Hematopoietic multipotent progenitor cell treated with erythropoietin and hydrocortisone succinate and interleukin-3 and kit ligand, for 17 days (in vitro differentiated cells): ENCODE data around the gene EDC4.
"Not testable (repeated sequence)": the region's sequence is repeated elsewhere in the genome, so short reads cannot be mapped to it uniquely, and the experiment has no call there.

Experiments used
- DNase-seq: peaks from one replicate; pipeline ENCODE4 v3.0.0-alpha.2; 2015; ENCODE audit warnings: low spot score

The EDC4 gene

GRCh38 chr16:67847064-67847861, 25.6 kb upstream of the EDC4 start, which contains the start of gene CENPT:
TSS of gene CENPT (minus strand) at chr16:67847693. CDS start at chr16:67833859, 13,834 bp downstream.
- peak; percentile 80 for DNase-seq

- no peak for DNase-seq
These were observed 24.7 kb upstream of the EDC4 start for GRCh38 chr16:67848118-67848517.

DNA sequence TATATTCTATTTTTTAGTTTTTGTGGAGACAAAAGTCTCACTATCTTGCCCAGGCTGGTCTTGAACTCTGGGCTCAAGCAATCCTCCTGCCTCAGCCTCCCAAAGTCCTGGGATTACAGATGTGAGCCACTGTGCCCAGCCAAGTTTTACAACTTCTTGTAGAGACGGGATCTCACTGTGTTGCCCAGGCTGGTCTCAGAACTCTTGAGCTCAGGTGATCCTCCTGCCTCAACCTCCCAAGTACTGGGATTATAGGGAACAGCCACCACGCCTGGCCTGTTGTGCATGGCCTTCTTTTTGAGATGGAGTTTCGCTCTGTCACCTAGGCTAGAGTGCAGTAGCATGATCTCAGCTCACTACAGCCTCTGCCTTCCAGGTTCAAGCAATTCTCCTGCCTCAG, 19.2 kb upstream of the EDC4 start:
- no peak for DNase-seq

DNA sequence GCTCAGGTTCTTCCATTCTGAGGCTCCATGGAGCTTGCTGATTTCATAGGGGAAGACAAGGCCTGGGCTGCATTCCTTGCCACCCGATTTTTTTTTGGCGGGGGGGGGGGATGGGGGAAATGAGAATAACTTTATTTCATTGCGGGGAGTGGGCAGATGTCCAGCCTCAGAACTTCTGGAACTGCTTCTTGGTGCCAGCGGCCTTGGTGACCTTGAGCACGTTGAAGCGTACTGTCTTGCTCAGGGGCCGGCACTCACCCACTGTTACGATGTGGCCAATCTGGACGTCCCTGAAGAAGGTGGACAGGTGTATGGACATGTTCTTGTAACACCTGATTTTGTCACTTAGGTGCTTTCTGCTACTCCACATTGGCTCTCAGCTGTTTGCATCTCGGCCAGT, 17.1 kb upstream of the EDC4 start:
- no peak for DNase-seq

GRCh38 chr16:67856927-67857546, 15.8 kb upstream of the EDC4 start:
- no peak for DNase-seq

DNA sequence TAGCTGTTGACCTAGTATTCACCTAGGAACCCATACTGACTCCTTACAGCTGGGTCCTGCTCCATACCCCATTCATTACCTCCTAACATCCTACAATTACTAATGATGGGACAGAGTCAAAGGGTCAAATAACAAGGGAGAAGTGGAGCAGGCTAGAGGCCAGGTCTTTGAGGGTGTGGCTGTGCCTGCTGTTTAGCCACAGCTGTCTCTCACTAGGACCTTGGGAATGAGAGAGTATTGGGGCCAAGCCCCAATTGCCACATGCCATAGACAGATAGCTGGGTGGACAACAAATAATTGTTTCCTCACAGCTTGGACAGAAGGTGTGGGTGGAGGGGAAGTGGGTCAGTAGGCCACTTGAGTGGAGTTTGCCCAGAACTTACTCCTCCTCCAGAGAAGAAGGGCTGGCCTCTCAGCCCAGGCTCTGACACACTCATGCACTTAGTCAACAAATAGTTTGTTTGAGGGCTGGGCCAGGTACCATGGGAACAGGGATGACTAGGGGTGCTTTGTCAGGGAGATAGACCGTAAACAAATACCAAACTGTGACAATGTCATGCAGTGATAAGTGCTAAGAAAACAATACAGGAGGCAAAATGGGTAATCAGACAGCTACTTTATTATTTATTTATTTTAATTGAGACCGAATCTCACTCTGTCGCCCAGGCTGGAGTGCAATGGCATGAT, 15.2 kb upstream of the EDC4 start:
- no peak for DNase-seq

GRCh38 chr16:67858500-67858899, 14.4 kb upstream of the EDC4 start:
- no peak for DNase-seq

DNA sequence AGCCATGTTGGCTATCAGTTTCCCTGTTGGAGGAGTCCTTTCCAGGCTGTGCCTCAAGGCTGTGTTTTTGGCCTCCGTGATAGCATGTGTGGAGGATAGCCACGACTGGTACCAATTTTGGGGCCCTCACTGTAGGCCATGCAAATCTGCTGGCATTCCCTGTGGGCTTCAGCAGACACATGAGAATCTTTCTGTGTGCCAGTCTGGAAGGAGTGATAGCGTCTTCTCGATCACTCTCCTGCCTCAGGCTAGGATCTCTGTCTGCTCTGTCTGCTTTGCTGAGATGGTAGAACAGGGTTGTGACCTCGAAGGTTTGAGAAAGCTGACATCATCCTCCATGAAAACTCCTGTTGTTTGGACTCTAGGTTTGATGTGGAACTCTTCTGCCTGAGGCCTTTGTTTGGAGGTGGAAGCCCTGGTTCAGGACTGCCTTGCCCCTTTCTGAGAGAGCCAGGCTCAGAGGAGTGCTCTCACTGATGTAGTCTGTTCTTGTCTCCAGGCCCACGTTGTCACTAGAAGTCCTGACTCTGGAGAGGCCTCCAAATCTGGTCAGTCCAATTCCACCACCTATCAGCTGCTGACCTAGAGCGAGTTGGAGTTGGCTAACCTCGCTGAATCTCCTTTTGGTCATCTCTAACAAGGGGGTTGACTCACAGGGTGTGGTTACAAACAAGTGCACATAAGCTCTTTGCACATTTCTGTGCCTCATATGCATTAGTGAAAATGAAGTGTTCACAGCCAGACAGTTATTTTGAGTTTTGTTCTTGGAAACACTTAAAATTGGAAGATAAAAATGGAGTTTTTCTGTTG, 12.1 kb upstream of the EDC4 start:
- DNase-seq, result no peak

DNA sequence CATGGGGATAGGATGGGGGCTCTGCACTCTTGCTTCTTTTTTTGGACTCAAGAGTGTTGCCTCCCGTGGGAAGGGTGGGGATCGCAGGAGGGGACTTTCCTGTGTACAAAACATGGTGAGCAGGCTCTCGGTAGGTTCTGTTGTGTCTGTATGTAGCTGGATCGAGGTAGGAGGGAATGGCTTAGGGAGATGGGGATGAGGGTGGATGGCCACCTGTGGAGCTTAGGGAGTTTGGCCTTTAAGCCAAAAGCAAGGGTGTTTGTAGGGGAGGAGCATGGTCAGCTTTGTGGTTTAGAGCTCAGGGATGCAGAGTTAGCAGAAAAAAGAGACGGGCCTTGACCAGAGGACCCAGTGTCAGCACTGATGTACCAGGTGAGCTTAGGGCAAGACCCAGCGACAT, 11.0 kb upstream of the EDC4 start:
- DNase-seq, result no peak

DNA sequence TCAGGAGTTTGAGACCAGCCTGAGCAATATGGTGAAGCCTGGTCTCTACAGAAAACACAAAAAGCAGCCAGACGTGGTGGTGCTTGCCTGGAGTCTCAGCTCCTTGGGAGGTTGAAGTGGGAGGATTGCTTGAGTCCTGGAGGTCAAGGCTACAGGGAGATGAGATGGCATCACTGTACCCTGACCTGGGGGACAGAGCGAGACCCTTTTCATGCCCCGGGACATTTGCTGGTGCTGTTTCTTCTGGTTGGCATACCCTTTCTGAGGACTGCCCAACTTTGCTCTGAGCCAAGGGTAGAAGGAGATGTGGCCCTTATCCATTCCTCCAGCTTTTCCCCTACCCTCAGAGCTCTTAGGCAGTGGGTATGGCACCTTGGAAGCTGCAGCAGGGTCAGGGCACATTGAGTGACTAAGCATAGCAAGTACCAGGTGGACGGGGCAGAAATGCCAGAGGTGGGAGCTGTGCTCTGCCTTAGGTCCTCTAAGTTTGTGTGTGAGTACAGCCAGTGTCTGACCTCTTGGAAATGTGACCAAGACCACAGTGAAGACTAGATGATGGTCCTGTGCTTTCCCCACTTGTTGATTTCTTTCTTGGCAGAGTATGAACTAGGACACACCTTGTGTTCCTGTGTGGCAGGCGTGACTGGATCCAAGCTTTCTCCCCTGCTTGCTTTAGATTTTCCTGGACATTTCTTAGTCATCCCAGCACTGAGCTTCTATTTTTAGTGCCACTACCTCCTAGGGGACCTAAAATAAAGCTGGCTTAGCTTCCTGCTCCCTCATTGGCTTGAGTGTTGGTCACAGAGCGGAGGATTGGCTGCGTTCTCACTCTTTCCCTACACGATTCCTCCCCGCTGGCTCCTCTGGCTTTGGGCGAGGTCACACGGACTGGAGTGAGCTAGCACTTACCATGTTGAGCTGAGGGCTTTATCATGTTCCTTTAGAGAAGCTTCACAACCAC, 9.9 kb upstream of the EDC4 start:
- DNase-seq, result no peak

GRCh38 chr16:67864044-67864443, 8.8 kb upstream of the EDC4 start:
- not testable (repeated sequence) for DNase-seq

GRCh38 chr16:67864594-67864993, 8.3 kb upstream of the EDC4 start:
- no peak for DNase-seq

DNA sequence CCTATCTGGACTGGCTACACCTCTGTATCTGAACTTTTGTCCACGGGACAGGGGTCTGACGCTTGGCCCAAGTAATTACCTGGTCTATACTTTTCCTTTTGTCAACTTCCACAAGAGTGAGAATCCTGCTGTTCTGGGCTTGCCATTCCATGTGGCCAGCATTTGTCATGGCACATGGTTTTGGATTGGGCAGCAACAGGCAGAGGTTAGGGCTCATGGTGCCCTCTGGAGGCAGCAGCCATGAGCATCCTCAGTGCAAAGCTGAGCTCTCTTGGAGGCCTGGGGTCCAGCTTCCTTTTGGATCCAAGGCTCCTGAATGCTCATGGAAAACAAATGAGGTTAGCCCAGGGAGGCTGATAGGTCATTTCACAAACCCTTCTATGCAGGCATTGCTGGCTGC, 7.5 kb upstream of the EDC4 start:
- peak; percentile 64 for DNase-seq

- DNase-seq, result no peak
These were observed 4.6 kb upstream of the EDC4 start for GRCh38 chr16:67868290-67868689.

- DNase-seq, result no peak
These were observed 3.2 kb upstream of the EDC4 start for GRCh38 chr16:67869653-67870052.

GRCh38 chr16:67871256-67871655, 1.6 kb upstream of the EDC4 start:
- no peak for DNase-seq

- DNase-seq, result no peak
These were observed 671 bp upstream of the EDC4 start for GRCh38 chr16:67872131-67872630.

DNA sequence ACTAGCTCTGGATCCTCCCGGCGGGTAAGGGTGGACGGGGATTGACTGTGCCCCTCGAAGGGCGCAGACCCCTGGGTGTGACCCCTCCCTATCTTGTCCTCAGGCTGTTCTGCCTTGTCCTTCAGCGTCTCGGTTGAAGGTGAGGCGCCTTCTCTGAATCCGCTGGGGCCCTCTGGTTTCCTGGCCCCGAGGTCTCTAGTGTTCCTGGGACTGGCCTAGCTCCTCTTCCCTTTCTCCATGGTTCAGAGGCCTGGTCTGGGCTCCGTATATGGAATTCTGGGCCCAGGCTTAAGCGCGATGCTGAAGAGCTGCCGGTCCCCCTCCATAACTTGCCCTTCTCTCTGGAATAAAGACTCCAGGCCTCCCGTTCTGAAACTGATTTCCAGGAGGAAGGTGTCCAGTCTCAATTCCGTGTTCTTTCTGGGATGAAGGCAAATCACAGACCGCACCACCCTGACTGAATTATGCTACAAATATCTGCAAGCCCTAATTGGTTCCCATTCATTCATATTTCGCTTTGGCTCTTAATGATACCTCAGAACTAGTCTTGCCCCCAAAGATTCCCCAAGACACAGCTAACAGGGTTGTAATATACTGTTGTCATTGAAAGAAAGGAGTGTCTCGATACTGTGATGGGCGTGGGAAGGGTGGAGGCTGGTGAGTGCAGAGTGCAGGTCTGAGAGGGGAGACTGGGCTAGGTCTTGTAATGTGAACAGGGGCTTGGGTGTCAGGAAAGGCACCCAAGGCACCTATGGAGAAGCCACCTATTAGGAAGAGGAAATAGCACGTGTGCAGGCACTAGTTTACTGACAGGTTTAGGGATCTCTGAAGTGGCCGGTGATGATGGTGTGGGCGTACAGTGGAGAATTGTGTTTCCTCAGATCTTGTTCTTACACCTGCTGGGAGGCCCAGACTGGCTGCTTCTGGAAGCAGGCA, 851 bp downstream of the EDC4 start:
- DNase-seq, result no peak

GRCh38 chr16:67874372-67874771, 1.5 kb downstream of the EDC4 start:
- DNase-seq, result no peak

DNA sequence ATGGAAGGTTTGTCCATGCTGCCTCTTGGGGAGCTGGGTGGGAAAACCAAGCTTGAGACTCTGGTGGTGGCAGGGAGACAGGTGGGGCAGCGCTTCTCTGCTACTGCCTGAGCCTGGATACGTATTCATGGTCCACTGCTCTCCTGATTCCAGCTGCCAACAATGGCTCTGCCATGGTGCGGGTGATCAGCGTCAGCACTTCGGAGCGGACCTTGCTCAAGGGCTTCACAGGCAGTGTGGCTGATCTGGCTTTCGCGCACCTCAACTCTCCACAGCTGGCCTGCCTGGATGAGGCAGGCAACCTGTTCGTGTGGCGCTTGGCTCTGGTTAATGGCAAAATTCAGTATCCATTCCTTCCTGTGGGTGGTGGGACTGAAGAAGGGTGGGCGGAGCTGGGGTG, 4.2 kb downstream of the EDC4 start:
- no peak for DNase-seq
